Caco-2 (cell line): ENCODE data around the gene FRMD1. TPM values are rescaled to one million over a fixed set of nuclear protein-coding genes. Genes with fewer than 3 reads are reported as not detected.

Experiments
- BruUV-seq: library from RNA; stranded (reverse); fragments of 400-500 nt; replicated peaks from 2 replicates; lab custom pipeline; 2021; lab: Mats Ljungman, UMichigan
- CTCF ChIA-PET: fragments of 300-600 bp; sonication (Branson Sonifier 250); formaldehyde crosslinking; loops from one replicate; lab custom pipeline; 2022; ENCODE audit warnings: antibody characterized with exemption; lab: Charles Lee
- POLR2A ChIA-PET: fragments of 300-600 bp; sonication (Branson Sonifier 250); formaldehyde crosslinking; loops from one replicate; lab custom pipeline; 2022; ENCODE audit warnings: antibody characterized with exemption; lab: Charles Lee
- DNase-seq, 2 experiments: peaks; one replicate each; pipeline versions ENCODE4 v3.0.0 to v3.0.0-alpha.2; 2020 to 2022
- H3K27me3 ChIP-seq: replicated peaks from 2 replicates; pipeline ENCODE4 v1.6.0; 2011; ENCODE audit warnings: low read length; ENCODE audit not compliant: control insufficient read depth, insufficient read depth
- H3K36me3 ChIP-seq: 2 replicates; pipeline ENCODE4 v1.5.1; 2011; ENCODE audit warnings: low read length; ENCODE audit not compliant: control insufficient read depth, insufficient read depth
- H3K4me1 ChIP-seq: fragments of 250-450 bp; sonication (Bioruptor Pico); 2 replicates; pipeline ENCODE4 v1.5.1; 2020; ENCODE audit warnings: mild to moderate bottlenecking
- H3K4me3 ChIP-seq: 2 replicates; pipeline ENCODE4 v1.5.1; 2011; ENCODE audit warnings: low read depth, mild to moderate bottlenecking, control low read depth, low read length
- H3K9me3 ChIP-seq: fragments of 250-450 bp; sonication (Bioruptor Pico); 2 replicates; pipeline ENCODE4 v1.5.1; 2020; ENCODE audit warnings: mild to moderate bottlenecking, moderate library complexity
- H3K27ac Mint-ChIP-seq: one replicate; pipeline ENCODE4 v1.8.0; 2022; ENCODE audit warnings: mixed read lengths; ENCODE audit not compliant: unreplicated experiment
- H3K27me3 Mint-ChIP-seq: one replicate; pipeline ENCODE4 v1.8.0; 2022; ENCODE audit warnings: mixed read lengths; ENCODE audit not compliant: insufficient read depth, unreplicated experiment
- H3K36me3 Mint-ChIP-seq: one replicate; pipeline ENCODE4 v1.8.0; 2022; ENCODE audit warnings: mild to moderate bottlenecking, mixed read lengths; ENCODE audit not compliant: insufficient read depth, unreplicated experiment
- H3K4me1 Mint-ChIP-seq: one replicate; pipeline ENCODE4 v1.8.0; 2022; ENCODE audit warnings: low read depth, mixed read lengths; ENCODE audit not compliant: unreplicated experiment
- H3K4me3 Mint-ChIP-seq: one replicate; pipeline ENCODE4 v1.8.0; 2022; ENCODE audit warnings: mild to moderate bottlenecking, moderate library complexity, mixed read lengths; ENCODE audit not compliant: unreplicated experiment
- H3K9me3 Mint-ChIP-seq: one replicate; pipeline ENCODE4 v1.8.0; 2022; ENCODE audit warnings: mixed read lengths; ENCODE audit not compliant: unreplicated experiment
- CTCF ChIP-seq, 2 experiments: fragments of 200-600 bp in 1 of 2; IDR thresholded peaks; 1 replicate in 1 of 2; 2 replicates in 1 of 2; pipeline versions ENCODE4 v1.5.1 to v1.8.0; 2011 to 2022; ENCODE audit warnings: antibody characterized with exemption in 1 of 2, control low read depth in 1 of 2, inconsistent platforms in 1 of 2, low read depth in 1 of 2, low read length in 1 of 2, mild to moderate bottlenecking in 1 of 2, moderate library complexity in 1 of 2; ENCODE audit not compliant: insufficient read depth in 1 of 2, severe bottlenecking in 1 of 2, unreplicated experiment in 1 of 2
- intact Hi-C: fragments of 100-400 bp; cut with micrococcal nuclease; formaldehyde crosslinking; loops from one replicate; pipeline ENCODE4 v1.10.0; 2022; ENCODE audit not compliant: unreplicated experiment
- total RNA-seq: library from RNA; stranded (reverse); gene quantifications from 2 replicates; pipeline ENCODE4 v1.2.3, GENCODE V29; 2022

The FRMD1 gene
- total RNA-seq, 1 experiment from 2014 or later: 0.14 TPM

- TF ChIP-seq CTCF (IDR thresholded peaks at IDR 0.05; ENCODE audit: insufficient read depth in 1 of 2, low read depth in 1 of 2, low read length in 1 of 2, severe bottlenecking in 1 of 2, unreplicated experiment in 1 of 2): no peak
- intact Hi-C loops: loop anchor here (5.0 to 10.0 kb wide), 2 partner anchors 54 to 291 kb away; no protein-coding TSS in a partner anchor
- H3K36me3 Mint-ChIP-seq: peaks cover 4% of the 10 kb centered on the region
- DNase-seq: no peak
- CTCF ChIA-PET: interaction anchor here (1.0 kb wide), 1 partner anchor 70 kb away, joined by 3 read pairs; no protein-coding TSS in a partner anchor
- H3K9me3 ChIP-seq: no peaks in the 10 kb centered on the region
- H3K4me3 ChIP-seq: no peak overlapping the region
- no peaks in the 10 kb centered on the region for H3K27me3 Mint-ChIP-seq
- H3K27ac Mint-ChIP-seq: no peak overlapping the region
- H3K4me3 Mint-ChIP-seq: no peak overlapping the region
- H3K36me3 ChIP-seq: no peaks in the 10 kb centered on the region
- POLR2A ChIA-PET: no interaction called here
- no peaks in the 10 kb centered on the region for H3K9me3 Mint-ChIP-seq
- H3K4me1 Mint-ChIP-seq: peaks cover 9% of the 10 kb centered on the region
- H3K27me3 ChIP-seq: no peaks in the 10 kb centered on the region
- no TSS peak for BruUV-seq
- H3K4me1 ChIP-seq: peaks cover 21% of the 10 kb centered on the region; the same call in 1 of the 2 replicates
Measured at GRCh38 chr6:168063431-168063830, 15.6 kb downstream of the FRMD1 start.

GRCh38 chr6:168062346-168063289 lies 16.4 kb downstream of the FRMD1 start:
- no peak for TF ChIP-seq CTCF (IDR thresholded peaks at IDR 0.05; ENCODE audit: insufficient read depth in 1 of 2, low read depth in 1 of 2, low read length in 1 of 2, severe bottlenecking in 1 of 2, unreplicated experiment in 1 of 2)
- peaks cover 4% of the 10 kb centered on the region for H3K36me3 Mint-ChIP-seq
- POLR2A ChIA-PET: no interaction called here
- H3K4me3 Mint-ChIP-seq: no peak overlapping the region
- DNase-seq: no peak
- Histone ChIP-seq H3K4me1 (peaks cover 21% of the 10 kb centered on the region; the same call in 1 of the 2 replicates), H3K9me3 (no peaks in the 10 kb centered on the region), H3K36me3 (no peaks in the 10 kb centered on the region), H3K27me3 (no peaks in the 10 kb centered on the region), H3K4me3 (no peak overlapping the region)
- intact Hi-C loops: loop anchor here (5.0 to 10.0 kb wide), 2 partner anchors 55 to 292 kb away; no protein-coding TSS in a partner anchor
- no peaks in the 10 kb centered on the region for H3K27me3 Mint-ChIP-seq
- CTCF ChIA-PET: interaction anchor here (1.0 to 2.8 kb wide), 3 partner anchors 9 to 71 kb away, joined by 3 to 20 read pairs (median 3); no protein-coding TSS in a partner anchor
- BruUV-seq: no TSS peak
- no peaks in the 10 kb centered on the region for H3K9me3 Mint-ChIP-seq
- H3K27ac Mint-ChIP-seq: no peak overlapping the region
- peaks cover 9% of the 10 kb centered on the region for H3K4me1 Mint-ChIP-seq
